DOHH2 (cell line): ENCODE results near the gene SHLD3.
"Not testable (repeated sequence)": the region's sequence is repeated elsewhere in the genome, so short reads cannot be mapped to it uniquely, and the experiment has no call there.

Experiments used
- H3F3A ChIP-seq: fragments of 200-600 bp; sonication (generic), shearing (Covaris generic); 2 replicates; pipeline ENCODE4 v1.6.0; 2016; ENCODE audit warnings: antibody characterized with exemption, mild to moderate bottlenecking; ENCODE audit not compliant: control insufficient read depth, insufficient read depth
- H3K27ac ChIP-seq: fragments of 200-600 bp; sonication (generic); 2 replicates; pipeline ENCODE4 v1.5.1; 2014; ENCODE audit warnings: low read depth, mild to moderate bottlenecking, low read length, moderate library complexity
- H3K27me3 ChIP-seq: fragments of 200-600 bp; sonication (generic); 2 replicates; pipeline ENCODE4 v1.6.1; 2014; ENCODE audit warnings: mild to moderate bottlenecking, low read length, mixed read lengths; ENCODE audit not compliant: control insufficient read depth
- H3K36me3 ChIP-seq: fragments of 200-600 bp; sonication (generic); 2 replicates; pipeline ENCODE4 v1.6.1; 2014; ENCODE audit warnings: mild to moderate bottlenecking, low read length, moderate library complexity, mixed read lengths; ENCODE audit not compliant: control insufficient read depth
- H3K4me1 ChIP-seq: fragments of 200-600 bp; sonication (generic); 2 replicates; pipeline ENCODE4 v1.6.1; 2014; ENCODE audit warnings: mild to moderate bottlenecking, low read length, mixed read lengths; ENCODE audit not compliant: control insufficient read depth
- H3K4me2 ChIP-seq: fragments of 200-600 bp; sonication (generic); 2 replicates; pipeline ENCODE4 v1.6.0; 2014; ENCODE audit warnings: mild to moderate bottlenecking, low read length, moderate library complexity
- H3K4me3 ChIP-seq: fragments of 200-600 bp; sonication (generic); 2 replicates; pipeline ENCODE4 v1.5.1; 2014; ENCODE audit warnings: mild to moderate bottlenecking, low read length, mixed read lengths
- H3K79me2 ChIP-seq: fragments of 200-600 bp; sonication (generic); 2 replicates; pipeline ENCODE4 v1.6.1; 2014; ENCODE audit warnings: mild to moderate bottlenecking, low read length, mixed read lengths; ENCODE audit not compliant: control insufficient read depth
- H3K9me2 ChIP-seq: fragments of 200-600 bp; sonication (generic); replicated peaks from 2 replicates; pipeline ENCODE4 v1.6.1; 2014; ENCODE audit warnings: mild to moderate bottlenecking, low read length, mixed read lengths; ENCODE audit not compliant: control insufficient read depth
- H3K9me3 ChIP-seq: fragments of 200-600 bp; sonication (generic); 2 replicates; pipeline ENCODE4 v1.6.1; 2014; ENCODE audit warnings: antibody characterized with exemption, low read length, mixed read lengths; ENCODE audit not compliant: control insufficient read depth, insufficient read depth
- H4K20me1 ChIP-seq: fragments of 200-600 bp; sonication (generic); 2 replicates; pipeline ENCODE4 v1.6.0; 2014; ENCODE audit warnings: low read depth, mild to moderate bottlenecking, antibody characterized with exemption, low read length, moderate library complexity; ENCODE audit not compliant: control insufficient read depth, insufficient read depth
- EZH2phosphoT487 ChIP-seq: fragments of 200-600 bp; sonication (generic); IDR thresholded peaks from 2 replicates; pipeline ENCODE4 v1.6.1; 2017; ENCODE audit warnings: borderline replicate concordance, mild to moderate bottlenecking, antibody characterized with exemption, low read length, moderate library complexity, mixed read lengths
- TF ChIP-seq, protein P1 (sequence below): fragments of 200-600 bp; sonication (generic); IDR thresholded peaks from one replicate; pipeline ENCODE4 v1.5.1; 2014; ENCODE audit warnings: antibody characterized with exemption, mild to moderate bottlenecking, low read depth, low read length; ENCODE audit not compliant: poor library complexity, severe bottlenecking

Gene SHLD3, protein sequence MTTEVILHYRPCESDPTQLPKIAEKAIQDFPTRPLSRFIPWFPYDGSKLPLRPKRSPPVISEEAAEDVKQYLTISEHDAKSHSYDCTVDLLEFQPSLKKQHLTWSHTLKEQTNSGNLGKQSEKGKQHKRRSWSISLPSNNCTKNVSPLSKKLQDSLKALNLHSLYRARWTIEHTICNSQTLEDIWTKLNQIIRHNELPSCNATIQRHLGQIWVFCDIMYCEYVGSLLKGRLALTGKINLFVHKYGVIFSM

DNA sequence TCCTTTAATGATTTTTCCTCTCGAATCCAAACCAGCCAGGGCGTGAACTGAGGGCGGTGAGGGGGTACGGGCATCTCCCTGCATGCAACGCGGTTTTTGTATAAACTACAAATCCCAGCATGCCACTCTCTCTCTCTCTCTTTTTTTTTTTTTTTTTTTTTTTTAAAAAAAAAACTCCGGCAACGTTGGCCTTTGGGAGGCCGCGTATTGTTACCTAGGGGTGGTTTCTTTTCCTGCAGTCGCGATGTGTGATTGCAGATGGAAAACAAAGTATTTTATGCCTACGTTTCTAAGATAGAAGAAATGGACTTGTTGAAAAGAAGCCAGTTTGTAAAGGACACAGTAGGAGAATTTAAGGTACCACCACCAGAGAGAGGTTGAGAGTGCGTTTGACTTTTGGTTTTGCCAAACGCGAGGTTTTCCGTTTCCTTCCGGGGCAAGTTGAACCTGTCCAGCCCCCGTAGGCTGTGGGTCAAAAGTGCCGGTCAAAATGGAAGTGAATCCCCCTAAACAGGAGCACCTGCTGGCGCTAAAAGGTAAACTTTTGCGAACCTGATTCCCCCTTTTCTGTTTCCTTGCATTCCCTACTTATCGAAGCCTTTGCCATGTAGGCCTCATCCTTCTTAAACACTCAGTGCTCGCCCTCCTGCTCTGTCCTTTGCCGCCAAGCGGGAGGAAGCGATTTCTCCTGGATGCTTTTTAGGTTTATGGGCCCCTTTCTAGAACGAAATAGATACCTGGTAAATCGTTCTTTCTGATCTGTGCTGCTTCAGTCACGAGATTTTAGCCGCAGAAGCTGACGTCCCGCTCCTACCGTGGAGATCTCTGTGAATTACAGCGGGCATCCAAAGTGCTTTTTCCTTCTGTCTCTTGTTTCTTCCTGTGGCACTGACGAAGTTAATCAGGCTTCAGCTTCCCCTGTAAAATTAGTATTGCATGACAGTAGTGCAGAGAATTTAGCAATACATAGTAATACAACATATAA is at the start of gene SHLD3, which contains the start of gene TRAPPC13:
TSS of gene SHLD3 (plus strand) at position 457 of the 985 bp plus-strand sequence. CDS start 4,561 bp downstream, outside the sequence.
TSS of gene TRAPPC13 (plus strand) at position 457 of the 985 bp plus-strand sequence. CDS start at position 491, 34 bp downstream.
- Histone ChIP-seq H3K36me3 (peaks cover 5% of the 10 kb centered on the region), H4K20me1 (no peaks in the 10 kb centered on the region), H3K27ac (peak within 1 kb of the TSS; percentile 73), H3K4me1 (peaks cover 22% of the 10 kb centered on the region), H3K9me2 (no peaks in the 10 kb centered on the region), H3K9me3 (no peaks in the 10 kb centered on the region), H3F3A (no peaks in the 10 kb centered on the region), H3K27me3 (no peaks in the 10 kb centered on the region), H3K79me2 (peaks cover 80% of the 10 kb centered on the region), H3K4me2 (peak within 1 kb of the TSS; percentile 86), H3K4me3 (peak within 1 kb of the TSS; percentile 87)
- TF ChIP-seq, protein P1, sequence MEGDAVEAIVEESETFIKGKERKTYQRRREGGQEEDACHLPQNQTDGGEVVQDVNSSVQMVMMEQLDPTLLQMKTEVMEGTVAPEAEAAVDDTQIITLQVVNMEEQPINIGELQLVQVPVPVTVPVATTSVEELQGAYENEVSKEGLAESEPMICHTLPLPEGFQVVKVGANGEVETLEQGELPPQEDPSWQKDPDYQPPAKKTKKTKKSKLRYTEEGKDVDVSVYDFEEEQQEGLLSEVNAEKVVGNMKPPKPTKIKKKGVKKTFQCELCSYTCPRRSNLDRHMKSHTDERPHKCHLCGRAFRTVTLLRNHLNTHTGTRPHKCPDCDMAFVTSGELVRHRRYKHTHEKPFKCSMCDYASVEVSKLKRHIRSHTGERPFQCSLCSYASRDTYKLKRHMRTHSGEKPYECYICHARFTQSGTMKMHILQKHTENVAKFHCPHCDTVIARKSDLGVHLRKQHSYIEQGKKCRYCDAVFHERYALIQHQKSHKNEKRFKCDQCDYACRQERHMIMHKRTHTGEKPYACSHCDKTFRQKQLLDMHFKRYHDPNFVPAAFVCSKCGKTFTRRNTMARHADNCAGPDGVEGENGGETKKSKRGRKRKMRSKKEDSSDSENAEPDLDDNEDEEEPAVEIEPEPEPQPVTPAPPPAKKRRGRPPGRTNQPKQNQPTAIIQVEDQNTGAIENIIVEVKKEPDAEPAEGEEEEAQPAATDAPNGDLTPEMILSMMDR, result no peak
- TF ChIP-seq EZH2phosphoT487, result no peak

DNA sequence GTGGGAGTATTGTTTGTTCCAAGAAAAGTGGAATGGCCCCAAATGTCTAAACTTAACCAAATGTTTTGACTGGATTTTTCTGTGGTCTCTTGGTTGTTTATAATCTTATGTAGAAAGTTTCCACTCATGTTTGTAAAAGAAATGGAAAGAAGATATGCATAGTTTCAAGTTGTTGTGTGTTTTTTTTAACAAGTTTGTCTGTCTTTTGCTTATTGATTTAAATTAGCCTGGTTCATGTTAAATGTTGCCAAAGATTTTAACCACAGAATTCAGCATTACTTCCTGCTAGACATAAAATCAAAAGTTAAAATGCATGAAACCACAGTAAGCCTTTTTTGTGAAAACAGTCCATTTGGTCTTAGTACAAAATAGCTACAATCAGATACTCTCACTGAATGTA is 47.7 kb upstream of the SHLD3 start:
- H3K4me1 ChIP-seq, result no peaks in the 10 kb centered on the region
- H3K36me3 ChIP-seq, result peaks cover 76% of the 10 kb centered on the region
- H4K20me1 ChIP-seq, result no peaks in the 10 kb centered on the region
- H3K4me3 ChIP-seq, result no peak overlapping the region
- H3K27me3 ChIP-seq, result no peaks in the 10 kb centered on the region
- H3K4me2 ChIP-seq, result no peak overlapping the region
- H3K79me2 ChIP-seq, result peaks cover 9% of the 10 kb centered on the region; the same call in 1 of the 2 replicates
- H3K9me2 ChIP-seq, result no peaks in the 10 kb centered on the region
- no peaks in the 10 kb centered on the region for H3K9me3 ChIP-seq
- TF ChIP-seq, protein P1, result no peak
- no peak for TF ChIP-seq EZH2phosphoT487
- H3F3A ChIP-seq, result no peaks in the 10 kb centered on the region
- H3K27ac ChIP-seq, result no peak overlapping the region

DNA sequence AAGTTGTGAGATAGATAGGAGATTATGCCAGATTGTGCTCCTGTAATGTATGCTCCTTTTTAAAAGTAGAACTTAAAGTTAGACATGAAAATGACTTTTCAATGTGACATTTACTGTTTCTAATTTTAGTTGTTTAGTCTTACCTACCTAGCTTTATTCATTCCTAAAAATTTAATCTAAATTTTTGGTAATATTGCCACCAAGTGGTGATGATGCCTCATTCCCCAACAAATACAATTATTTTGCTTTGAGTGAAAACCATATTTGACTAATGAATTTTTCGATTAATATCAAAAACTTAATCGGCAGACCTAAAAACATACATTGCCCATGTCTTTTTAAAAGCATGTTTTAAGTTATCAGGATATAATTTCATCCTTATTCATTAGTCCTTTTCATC is 36.1 kb upstream of the SHLD3 start:
- no peak overlapping the region for H3K27ac ChIP-seq
- no peaks in the 10 kb centered on the region for H4K20me1 ChIP-seq
- no peaks in the 10 kb centered on the region for H3K9me3 ChIP-seq
- no peaks in the 10 kb centered on the region for H3K79me2 ChIP-seq
- no peak overlapping the region for H3K4me3 ChIP-seq
- H3K27me3 ChIP-seq, result no peaks in the 10 kb centered on the region
- no peak for TF ChIP-seq EZH2phosphoT487
- TF ChIP-seq, protein P1, result no peak
- H3K4me1 ChIP-seq, result no peaks in the 10 kb centered on the region
- peaks cover 12% of the 10 kb centered on the region; the same call in 1 of the 2 replicates for H3F3A ChIP-seq
- no peak overlapping the region for H3K4me2 ChIP-seq
- no peaks in the 10 kb centered on the region for H3K9me2 ChIP-seq
- H3K36me3 ChIP-seq, result peaks cover 69% of the 10 kb centered on the region

DNA sequence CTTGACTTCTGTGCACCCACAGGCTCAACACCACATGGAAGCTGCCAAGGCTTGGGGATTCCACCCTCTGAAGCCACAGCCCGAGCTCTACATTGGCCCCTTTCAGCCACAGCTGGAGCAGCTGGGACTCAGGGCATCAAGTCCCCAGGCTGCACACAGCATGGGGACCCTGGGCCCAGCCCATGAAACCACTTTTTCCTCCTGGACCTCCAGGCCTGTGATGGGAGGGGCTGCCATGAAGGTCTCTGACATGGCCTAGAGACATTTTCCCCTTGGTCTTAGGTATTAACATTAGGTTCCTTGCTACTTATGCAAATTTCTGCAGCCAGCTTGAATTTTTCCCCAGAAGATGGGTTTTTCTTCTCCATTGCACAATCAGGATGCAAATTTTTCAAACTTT is 23.1 kb upstream of the SHLD3 start:
- not testable (repeated sequence) for H3K4me3 ChIP-seq, H3K79me2 ChIP-seq, H3K4me1 ChIP-seq, H3K9me2 ChIP-seq, H3F3A ChIP-seq, H3K4me2 ChIP-seq, H3K27me3 ChIP-seq, H4K20me1 ChIP-seq, H3K27ac ChIP-seq, H3K9me3 ChIP-seq
- H3K36me3 ChIP-seq, result peaks cover 53% of the 10 kb centered on the region
